ENCODE results near the gene PDCD6IP.

DNA sequence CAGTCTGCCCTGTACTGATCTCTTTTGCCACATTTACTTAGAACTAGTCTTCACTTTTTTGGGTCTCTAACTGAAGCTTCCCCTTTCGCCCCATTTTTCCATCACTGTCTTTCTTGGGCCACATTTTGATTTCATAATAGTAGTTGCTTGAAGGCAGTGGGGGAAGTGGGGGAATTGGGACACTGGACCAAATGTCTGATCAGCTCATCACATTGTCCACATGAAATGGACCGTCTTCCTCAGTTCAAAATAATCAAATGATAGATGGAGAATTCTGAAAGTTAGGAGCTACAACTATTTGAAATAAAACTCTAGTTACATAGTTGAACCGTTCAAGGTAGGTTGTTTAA lies 747 bp downstream of the PDCD6IP start:
- TF ChIP-seq EZH2 (IDR thresholded peaks at IDR 0.05; ENCODE audit: insufficient read depth, poor library complexity, severe bottlenecking) (no peak), EZH2phosphoT487 (IDR thresholded peaks at IDR 0.05; ENCODE audit: insufficient read depth, low read depth) (no peak)

All from GM23248 (cell line).